Neuronal stem cell (in vitro differentiated cells): Measurements from ENCODE around the gene ZNF587B.
"Not testable (repeated sequence)": the region's sequence is repeated elsewhere in the genome, so short reads cannot be mapped to it uniquely, and the experiment has no call there.

Experiments used
- DNase-seq: peaks from one replicate; pipeline ENCODE4 v3.0.0-alpha.2; 2013; ENCODE audit warnings: low spot score
- H2AFZ ChIP-seq: one replicate; pipeline ENCODE4 v1.6.1; 2013; ENCODE audit warnings: mild to moderate bottlenecking, low read length, inconsistent platforms
- H2AK5ac ChIP-seq: 2 replicates; pipeline ENCODE4 v1.6.1; 2013; ENCODE audit warnings: low read depth, mild to moderate bottlenecking, inconsistent platforms, low read length, moderate library complexity, mixed read lengths
- H2BK120ac ChIP-seq: 2 replicates; pipeline ENCODE4 v1.6.1; 2013; ENCODE audit warnings: low read depth, mild to moderate bottlenecking, inconsistent platforms, low read length, moderate library complexity, mixed read lengths
- H2BK12ac ChIP-seq: one replicate; pipeline ENCODE4 v1.6.1; 2013; ENCODE audit warnings: low read length, inconsistent platforms
- H2BK15ac ChIP-seq: 2 replicates; pipeline ENCODE4 v1.6.1; 2013; ENCODE audit warnings: mild to moderate bottlenecking, low read length, inconsistent platforms, mixed read lengths
- H2BK5ac ChIP-seq: one replicate; pipeline ENCODE4 v1.6.1; 2013; ENCODE audit warnings: inconsistent platforms, mild to moderate bottlenecking, low read length, moderate library complexity
- H3K14ac ChIP-seq: one replicate; pipeline ENCODE4 v1.6.1; 2013; ENCODE audit warnings: low read length, inconsistent platforms
- H3K18ac ChIP-seq: 2 replicates; pipeline ENCODE4 v1.6.1; 2013; ENCODE audit warnings: low read length, inconsistent platforms
- H3K23ac ChIP-seq: 2 replicates; pipeline ENCODE4 v1.6.1; 2013; ENCODE audit warnings: low read depth, mild to moderate bottlenecking, mixed read lengths, low read length, inconsistent platforms; ENCODE audit not compliant: poor library complexity
- H3K27ac ChIP-seq: replicated peaks from 3 replicates; pipeline ENCODE4 v1.5.1; 2013; ENCODE audit warnings: low read length, inconsistent platforms
- H3K27me3 ChIP-seq, 3 experiments: 2 replicates each; pipeline ENCODE4 v1.6.1; 2013; ENCODE audit warnings: low read length in 3 of 3, mild to moderate bottlenecking in 2 of 3, inconsistent platforms in 1 of 3, low read depth in 1 of 3, mixed read lengths in 1 of 3, moderate library complexity in 1 of 3; ENCODE audit not compliant: control insufficient read depth in 3 of 3, insufficient read depth in 3 of 3
- H3K36me3 ChIP-seq, 2 donors: replicated peaks in 1 of 2; 2 replicates each; pipeline ENCODE4 v1.6.1; 2013; ENCODE audit warnings: low read length in 2 of 2; ENCODE audit not compliant: control insufficient read depth in 2 of 2, insufficient read depth in 2 of 2
- H3K4ac ChIP-seq: 2 replicates; pipeline ENCODE4 v1.6.1; 2013; ENCODE audit warnings: inconsistent platforms, mild to moderate bottlenecking, low read length, moderate library complexity
- H3K4me1 ChIP-seq, 2 donors: 1 replicate in 1 of 2; 2 replicates in 1 of 2; pipeline ENCODE4 v1.6.1; 2013; ENCODE audit warnings: low read length in 2 of 2, low read depth in 1 of 2; ENCODE audit not compliant: control insufficient read depth in 2 of 2, insufficient read depth in 1 of 2
- H3K4me2 ChIP-seq: one replicate; pipeline ENCODE4 v1.6.1; 2013; ENCODE audit warnings: mild to moderate bottlenecking, low read length, inconsistent platforms; ENCODE audit not compliant: insufficient read depth, poor library complexity, severe bottlenecking
- H3K4me3 ChIP-seq, 2 donors: 2 replicates each; pipeline ENCODE4 v1.5.1; 2013; ENCODE audit warnings: low read length in 2 of 2, mild to moderate bottlenecking in 2 of 2, inconsistent platforms in 1 of 2, moderate library complexity in 1 of 2
- H3K79me1 ChIP-seq: one replicate; pipeline ENCODE4 v1.6.1; 2013; ENCODE audit warnings: low read depth, mild to moderate bottlenecking, inconsistent platforms, low read length, moderate library complexity
- H3K9ac ChIP-seq: one replicate; pipeline ENCODE4 v1.6.1; 2013; ENCODE audit warnings: mild to moderate bottlenecking, low read depth, low read length, inconsistent platforms; ENCODE audit not compliant: poor library complexity
- H3K9me3 ChIP-seq, 2 donors: replicated peaks in 1 of 2; 2 replicates each; pipeline versions ENCODE3 to v1.6.1; 2013; ENCODE audit warnings: low read length in 2 of 2, mild to moderate bottlenecking in 2 of 2, inconsistent platforms in 1 of 2, low read depth in 1 of 2, mixed read lengths in 1 of 2, moderate library complexity in 1 of 2; ENCODE audit not compliant: control insufficient read depth in 2 of 2, insufficient read depth in 1 of 2
- H4K8ac ChIP-seq: one replicate; pipeline ENCODE4 v1.6.1; 2013; ENCODE audit warnings: low read depth, mild to moderate bottlenecking, inconsistent platforms, low read length, moderate library complexity
- H4K91ac ChIP-seq: one replicate; pipeline ENCODE4 v1.6.1; 2013; ENCODE audit warnings: low read length, low read depth, mild to moderate bottlenecking, inconsistent platforms; ENCODE audit not compliant: poor library complexity
- WGBS, 2 donors: extraction: QIAGEN DNeasy Blood & Tissue Kit; methylation state at CpG; one replicate each; pipeline ENCODE4 v1.1.7; 2013; ENCODE audit warnings: missing lambda C conversion rate in 2 of 2, mixed read lengths in 1 of 2; ENCODE audit not compliant: insufficient read length in 2 of 2, insufficient replicate concordance in 1 of 2; ENCODE audit errors: extremely low coverage in 2 of 2; 5-methylcytosine and 5-hydroxymethylcytosine counted together

Gene ZNF587B

DNA sequence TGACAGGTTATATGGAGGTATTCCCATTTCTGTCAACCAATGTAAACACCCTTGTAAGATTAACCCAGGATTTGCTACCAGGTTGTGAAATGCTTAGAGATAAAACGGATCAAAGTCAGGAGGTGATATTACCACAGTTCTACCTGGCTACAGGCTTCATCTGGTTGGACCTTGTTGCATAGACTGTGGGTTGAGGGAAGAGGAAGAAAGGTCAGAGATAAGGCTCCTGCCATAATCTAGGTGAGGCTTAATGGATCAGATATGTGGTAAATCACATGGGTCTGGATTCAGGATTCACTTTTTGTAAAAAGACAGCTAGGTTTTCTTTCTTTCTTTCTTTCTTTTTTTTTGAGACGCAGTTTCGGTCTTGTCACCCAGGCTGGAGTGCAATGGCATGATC is 8.6 kb upstream of the ZNF587B start:
- not testable (repeated sequence) for H2BK12ac ChIP-seq, H2BK15ac ChIP-seq, H3K9me3 ChIP-seq, H3K4me2 ChIP-seq, H4K91ac ChIP-seq, H3K79me1 ChIP-seq, DNase-seq, H3K23ac ChIP-seq, H3K4ac ChIP-seq, H3K4me3 ChIP-seq, H2BK120ac ChIP-seq, H3K14ac ChIP-seq, H2BK5ac ChIP-seq, H3K27ac ChIP-seq, H3K4me1 ChIP-seq, H2AK5ac ChIP-seq, H2AFZ ChIP-seq, H4K8ac ChIP-seq, H3K18ac ChIP-seq, H3K9ac ChIP-seq, H3K27me3 ChIP-seq
- no CpG with 5 or more reads among the region's 3 CpGs for WGBS, 2 donors
- H3K36me3 ChIP-seq, result peaks cover 2 to 57% of the 10 kb centered on the region in 2 donors

DNA sequence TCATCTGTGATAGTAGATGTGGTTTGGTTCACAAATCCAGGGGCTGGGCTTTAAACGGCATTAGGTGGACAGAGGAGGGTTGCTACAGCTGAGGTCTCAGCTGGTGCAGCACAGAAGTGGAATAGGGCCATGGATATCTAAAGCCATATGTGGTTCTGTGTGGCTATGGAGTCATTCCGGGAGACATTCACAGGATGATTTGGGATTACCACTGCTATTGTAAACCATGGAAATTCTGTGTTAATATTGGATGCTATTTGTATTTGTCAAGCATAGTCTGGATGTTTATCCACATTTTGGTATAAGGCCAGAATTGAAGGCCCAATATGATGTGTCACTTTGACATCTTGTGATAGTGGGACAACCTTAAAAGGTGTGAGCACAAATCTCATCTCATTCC is 6.9 kb upstream of the ZNF587B start:
- not testable (repeated sequence) for H3K79me1 ChIP-seq, H3K23ac ChIP-seq, H2AK5ac ChIP-seq, H3K4me1 ChIP-seq, H3K9ac ChIP-seq, H3K4ac ChIP-seq, H2AFZ ChIP-seq, H4K8ac ChIP-seq, H3K4me2 ChIP-seq, H3K27ac ChIP-seq, DNase-seq, H3K9me3 ChIP-seq, H2BK5ac ChIP-seq, H3K14ac ChIP-seq, H3K18ac ChIP-seq, H2BK120ac ChIP-seq, H3K27me3 ChIP-seq, H2BK15ac ChIP-seq, H4K91ac ChIP-seq, H2BK12ac ChIP-seq, H3K4me3 ChIP-seq
- H3K36me3 ChIP-seq, result peaks cover 2 to 64% of the 10 kb centered on the region in 2 donors
- WGBS, 2 donors, result no CpG with 5 or more reads among the region's 2 CpGs

DNA sequence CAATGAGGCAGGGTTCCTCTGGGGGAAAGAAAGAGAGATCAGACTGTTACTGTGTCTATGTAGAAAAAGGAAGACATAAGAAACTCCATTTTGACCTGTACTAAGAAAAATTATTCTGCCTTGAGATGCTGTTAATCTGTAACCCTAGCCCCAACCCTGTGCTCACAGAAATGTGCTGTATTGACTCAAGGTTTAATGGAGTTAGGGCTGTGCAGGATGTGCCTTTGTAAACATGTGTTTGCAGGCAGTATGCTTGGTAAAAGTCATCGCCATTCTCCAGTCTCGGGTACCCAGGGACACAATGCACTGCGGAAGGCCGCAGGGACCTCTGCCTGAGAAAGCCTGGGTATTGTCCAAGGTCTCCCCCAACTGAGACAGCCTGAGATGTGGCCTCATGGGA is 6.5 kb upstream of the ZNF587B start:
- WGBS, 2 donors, result no CpG with 5 or more reads among the region's 4 CpGs
- not testable (repeated sequence) for H3K27me3 ChIP-seq, H3K14ac ChIP-seq, H2BK120ac ChIP-seq, H2BK12ac ChIP-seq, H2BK15ac ChIP-seq, H3K4me2 ChIP-seq, H2BK5ac ChIP-seq, H3K9ac ChIP-seq, H2AFZ ChIP-seq, H4K91ac ChIP-seq, H3K4me1 ChIP-seq, H3K18ac ChIP-seq, H2AK5ac ChIP-seq, H3K9me3 ChIP-seq, H3K4ac ChIP-seq, H3K4me3 ChIP-seq, H3K79me1 ChIP-seq, DNase-seq, H3K27ac ChIP-seq, H4K8ac ChIP-seq, H3K23ac ChIP-seq
- H3K36me3 ChIP-seq, result peaks cover 2 to 64% of the 10 kb centered on the region in 2 donors

DNA sequence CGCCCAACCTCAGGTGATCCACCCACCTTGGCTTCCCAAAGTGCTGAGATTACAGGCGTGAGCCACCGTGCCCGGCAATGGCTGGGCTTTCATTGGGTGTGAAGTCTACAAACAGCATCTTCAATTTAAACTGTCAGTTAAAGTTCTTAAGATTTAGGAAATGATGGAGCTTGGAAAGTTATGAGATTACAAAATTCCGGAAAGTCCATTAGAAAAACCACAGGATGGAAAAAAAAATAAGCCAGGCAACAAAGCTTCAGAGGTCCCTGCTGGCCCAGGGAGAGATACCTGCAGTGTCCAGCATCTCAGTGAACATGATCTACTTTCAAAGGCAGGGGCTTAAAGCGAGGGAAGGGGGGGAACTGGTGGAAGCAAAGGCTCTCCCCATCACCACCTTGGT is 4.6 kb upstream of the ZNF587B start:
- no peak overlapping the region for H3K27ac ChIP-seq
- H2BK5ac ChIP-seq, result no peak overlapping the region
- no peak overlapping the region for H3K23ac ChIP-seq
- H3K18ac ChIP-seq, result no peak overlapping the region
- H2BK120ac ChIP-seq, result no peak overlapping the region
- no peak overlapping the region for H3K14ac ChIP-seq
- H3K4me3 ChIP-seq, result no peak overlapping the region
- peaks cover 0 to 4% of the 10 kb centered on the region in 2 donors for H3K4me1 ChIP-seq
- no peak overlapping the region for H4K91ac ChIP-seq
- WGBS, 2 donors, result no CpG with 5 or more reads among the region's 6 CpGs
- H2AK5ac ChIP-seq, result no peak overlapping the region
- no peak for DNase-seq
- no peak overlapping the region for H3K4me2 ChIP-seq
- H4K8ac ChIP-seq, result no peak overlapping the region
- no peak overlapping the region for H2BK15ac ChIP-seq
- H3K36me3 ChIP-seq, result peaks cover 2 to 61% of the 10 kb centered on the region in 2 donors
- H2AFZ ChIP-seq, result no peak overlapping the region
- no peaks in the 10 kb centered on the region for H3K27me3 ChIP-seq
- no peak overlapping the region for H3K4ac ChIP-seq
- peaks cover 6% of the 10 kb centered on the region for H3K79me1 ChIP-seq
- H3K9me3 ChIP-seq, result peaks cover 0 to 7% of the 10 kb centered on the region in 2 donors
- no peak overlapping the region for H3K9ac ChIP-seq
- H2BK12ac ChIP-seq, result no peak overlapping the region
